K562 (cell line): ENCODE measurements around the gene TINAG. TPM values are rescaled to one million over a fixed set of nuclear protein-coding genes. Genes with fewer than 3 reads are reported as not detected.

Source experiments
- ATAC-seq: fragments of 200-7000 bp; cut with Tn5 transposase; 3 replicates; pipeline ENCODE4 v1.9.1; 2020; ENCODE audit warnings: moderate library complexity
- BruUV-seq: library from RNA; stranded (reverse); fragments of 400-500 nt; replicated peaks from 2 replicates; lab custom pipeline; 2021; lab: Mats Ljungman, UMichigan
- CTCF ChIA-PET: fragments of 300-600 bp; formaldehyde crosslinking; extraction: SDS; loops from one replicate; lab custom pipeline; 2021; ENCODE audit warnings: low intra/inter-chr PET ratio; lab: Yijun Ruan, JAX
- POLR2A ChIA-PET: fragments of 300-600, 350-650 bp; sonication (Branson Sonifier 250); formaldehyde crosslinking; extraction: SDS; loops from one replicate; lab custom pipeline; 2021; ENCODE audit warnings: antibody characterized with exemption, inconsistent platforms; lab: Yijun Ruan, JAX
- DNase-seq, 4 experiments: peaks; one replicate each; pipeline versions ENCODE4 v3.0.0 to v3.0.0-alpha.2; 2011 to 2018; ENCODE audit warnings: low spot score in 3 of 4, mixed read lengths in 3 of 4; ENCODE audit errors: extremely low read depth in 1 of 4
- FAIRE-seq: peaks from 2 replicates; lab custom pipeline; 2011; peaks lifted over from hg19 to GRCh38; lab: Jason Lieb, UNC
- H2AFZ ChIP-seq: 2 replicates; pipeline ENCODE4 v1.6.0; 2011; ENCODE audit warnings: low read depth, low read length, control low read depth, inconsistent platforms
- H3K27ac ChIP-seq: fragments of 200-600 bp; 3 replicates; pipeline ENCODE4 v1.8.0; 2011; ENCODE audit warnings: low read depth, mild to moderate bottlenecking, control low read depth, inconsistent platforms, low read length, moderate library complexity, mixed read lengths; ENCODE audit errors: extremely low read depth
- H3K27me3 ChIP-seq, 2 experiments: fragments of 300-600 bp in 1 of 2; 2 replicates in 1 of 2; 3 replicates in 1 of 2; pipeline versions ENCODE4 v1.6.0 to v1.8.0; 2011; ENCODE audit warnings: inconsistent platforms in 2 of 2, low read length in 2 of 2, mild to moderate bottlenecking in 1 of 2, mixed read lengths in 1 of 2, moderate library complexity in 1 of 2; ENCODE audit not compliant: control insufficient read depth in 2 of 2, insufficient read depth in 2 of 2
- H3K36me3 ChIP-seq: fragments of 300-600 bp; 3 replicates; pipeline ENCODE4 v1.8.0; 2011; ENCODE audit warnings: mild to moderate bottlenecking, low read length, inconsistent platforms; ENCODE audit not compliant: control insufficient read depth, insufficient read depth
- H3K4me1 ChIP-seq, 2 experiments: fragments of 200-600 bp in 1 of 2; replicated peaks in 1 of 2; 2 replicates in 1 of 2; 3 replicates in 1 of 2; pipeline versions ENCODE4 v1.5.1 to v1.8.0; 2011; ENCODE audit warnings: inconsistent platforms in 2 of 2, low read length in 2 of 2, mild to moderate bottlenecking in 1 of 2, mixed read lengths in 1 of 2, moderate library complexity in 1 of 2; ENCODE audit not compliant: control insufficient read depth in 2 of 2, insufficient read depth in 2 of 2
- H3K4me2 ChIP-seq: 2 replicates; pipeline ENCODE4 v1.6.1; 2011; ENCODE audit warnings: low read length, control low read depth, inconsistent platforms, mixed read lengths; ENCODE audit not compliant: insufficient read depth
- H3K4me3 ChIP-seq: fragments of 200-600 bp; sonication (generic), shearing (Covaris generic); 2 replicates; pipeline ENCODE4 v1.5.1; 2016; ENCODE audit warnings: control low read depth, inconsistent platforms
- H3K79me2 ChIP-seq: fragments of 200-600 bp; 3 replicates; pipeline ENCODE4 v1.8.0; 2011; ENCODE audit warnings: low read length, inconsistent platforms; ENCODE audit not compliant: control insufficient read depth, insufficient read depth
- H3K9ac ChIP-seq, 2 experiments: 2 replicates each; pipeline versions ENCODE4 v1.6.0 to v1.6.1; 2011; ENCODE audit warnings: low read depth in 2 of 2, low read length in 2 of 2, control low read depth in 1 of 2, inconsistent platforms in 1 of 2, mild to moderate bottlenecking in 1 of 2, mixed read lengths in 1 of 2; ENCODE audit not compliant: insufficient read depth in 1 of 2
- H3K9me1 ChIP-seq: one replicate; pipeline ENCODE4 v1.6.0; 2011; ENCODE audit warnings: inconsistent platforms, mild to moderate bottlenecking, low read length, moderate library complexity; ENCODE audit not compliant: control insufficient read depth, insufficient read depth
- H3K9me3 ChIP-seq: replicated peaks from 2 replicates; pipeline ENCODE4 v1.5.1; 2011; ENCODE audit warnings: low read depth, low read length, inconsistent platforms; ENCODE audit not compliant: control insufficient read depth, insufficient read depth
- H4K20me1 ChIP-seq: replicated peaks from 2 replicates; pipeline ENCODE4 v1.6.1; 2011; ENCODE audit warnings: low read length, inconsistent platforms, mixed read lengths; ENCODE audit not compliant: control insufficient read depth, insufficient read depth
- CHD1 ChIP-seq: fragments of 200-600 bp; sonication (generic); IDR thresholded peaks from one replicate; pipeline ENCODE4 v1.6.1; 2012; ENCODE audit warnings: mild to moderate bottlenecking, moderate library complexity, low read length, inconsistent platforms
- GTF3C2 ChIP-seq: IDR thresholded peaks from 3 replicates; pipeline ENCODE4 v1.6.1; 2011; ENCODE audit warnings: borderline replicate concordance, mild to moderate bottlenecking, moderate library complexity; ENCODE audit not compliant: insufficient read length; ENCODE audit errors: extremely low read depth
- HDGF ChIP-seq: fragments of 450-650 bp; IDR thresholded peaks from 2 replicates; pipeline ENCODE4 v1.6.1; 2016
- HSF4 ChIP-seq: fragments of 250-450 bp; sonication (Bioruptor Pico); IDR thresholded peaks from 2 replicates; pipeline ENCODE4 v2.1.2; 2022; ENCODE audit warnings: mild to moderate bottlenecking, moderate library complexity, borderline replicate concordance
- KAT2B ChIP-seq: IDR thresholded peaks from one replicate; pipeline ENCODE4 v1.6.1; 2012; ENCODE audit warnings: low read depth, mild to moderate bottlenecking, control low read depth, inconsistent platforms, low read length, moderate library complexity
- MTA3 ChIP-seq: fragments of 450-650 bp; formaldehyde crosslinking; IDR thresholded peaks from 2 replicates; pipeline ENCODE4 v1.6.1; 2017; ENCODE audit warnings: mild to moderate bottlenecking, borderline replicate concordance
- SMARCE1 ChIP-seq: fragments of 450-650 bp; IDR thresholded peaks from 2 replicates; pipeline ENCODE4 v1.7.1; 2016; ENCODE audit warnings: mild to moderate bottlenecking
- SRSF9 ChIP-seq: fragments of 200-400 bp; formaldehyde crosslinking; IDR thresholded peaks from 2 replicates; pipeline ENCODE4 v1.6.1; 2017; ENCODE audit warnings: low read depth, low read length, borderline replicate concordance
- ZNF212 ChIP-seq: fragments of 450-650 bp; formaldehyde crosslinking; IDR thresholded peaks from 2 replicates; pipeline ENCODE4 v1.4.0; 2020; ENCODE audit warnings: mild to moderate bottlenecking
- ZNF232 ChIP-seq: sonication (generic); formaldehyde crosslinking; IDR thresholded peaks from 2 replicates; pipeline ENCODE4 v1.8.0; 2022; ENCODE audit warnings: mild to moderate bottlenecking, missing genetic modification reagents
- ZNF696 ChIP-seq: fragments of 250-450 bp; sonication (Bioruptor Pico); conservative IDR thresholded peaks from 2 replicates; pipeline ENCODE4 v1.4.0; 2020; ENCODE audit warnings: mild to moderate bottlenecking, moderate library complexity
- WGBS: fragments of 100-300 bp; shearing (Covaris generic); methylation state at CpG from one replicate; pipeline ENCODE4 v1.1.6; 2016; ENCODE audit warnings: low coverage, mixed read lengths; ENCODE audit not compliant: insufficient coverage; ENCODE audit errors: missing lambda C conversion rate; 5-methylcytosine and 5-hydroxymethylcytosine counted together
- in situ Hi-C: fragments of 300-500 bp; cut with MboI; formaldehyde crosslinking; loops from 4 replicates; pipeline ENCODE4 v1.15.0; 2018; ENCODE audit warnings: inconsistent platforms, mixed read lengths
- intact Hi-C: fragments of 100-400 bp; cut with micrococcal nuclease; formaldehyde crosslinking; loops from 2 replicates; pipeline ENCODE4 v1.14.2; 2022
- polyA plus RNA-seq, 8 experiments: library from polyadenylated mRNA; depleted of rRNA in 4 of 8; stranded (reverse) in 5 of 8; unstranded in 3 of 8; fragments of >200 nt; fragmentation: Nextera tagmentation in 2 of 8; fragmentation: Illumina TruSeq in 1 of 8; extraction: Ambion mirVana in 2 of 8; extraction: Trizol in 1 of 8; gene quantifications; 2 replicates each; pipeline versions ENCODE4 v1.2.1 to v1.2.3, GENCODE V29; 2011 to 2014; ENCODE audit warnings: inconsistent platforms in 1 of 8, missing spikeins in 1 of 8
- total RNA-seq, 7 experiments: library from RNA; depleted of rRNA in 6 of 7; stranded (reverse); fragments of >200 nt in 6 of 7; fragmentation: Illumina TruSeq in 2 of 7; extraction: Trizol in 2 of 7; gene quantifications; 2 replicates each; pipeline versions ENCODE4 v1.2.1 to v1.2.3, GENCODE V29; 2011 to 2021; ENCODE audit warnings: low replicate concordance in 1 of 7

Gene TINAG
- total and polyA plus RNA-seq, 9 of the 15 experiments (the other 6 are each of a cell fraction or from before 2014, with no cell fraction given) = not detected

GRCh38 chr6:54320871-54321270 lies 12.6 kb downstream of the TINAG start:
- POLR2A ChIA-PET = no interaction called here
- H4K20me1 ChIP-seq = no peaks in the 10 kb centered on the region

More at GRCh38 chr6:54320871-54321270, 12.6 kb downstream of the TINAG start:
- Histone ChIP-seq H3K36me3 (no peaks in the 10 kb centered on the region), H3K27ac (no peak overlapping the region), H3K79me2 (no peaks in the 10 kb centered on the region), H3K4me1 (no peaks in the 10 kb centered on the region), H3K9ac (no peak overlapping the region), H3K9me1 (no peaks in the 10 kb centered on the region), H2AFZ (no peak overlapping the region), H3K9me3 (no peaks in the 10 kb centered on the region), H3K27me3 (no peaks in the 10 kb centered on the region), H3K4me2 (no peak overlapping the region), H3K4me3 (no peak overlapping the region)
- BruUV-seq = no TSS peak
- in situ Hi-C loops = no loop called here
- ATAC-seq (no peak), FAIRE-seq (no peak), DNase-seq (no peak)
- CTCF ChIA-PET = no interaction called here
- 0% methylated on average over 1 of the region's 1 CpG for WGBS
- intact Hi-C loops = no loop called here
- no peak for TF ChIP-seq ZNF212 (CRISPR knock-in tag)
- TF ChIP-seq MTA3 = no peak
- no peak for TF ChIP-seq HDGF
- no peak for TF ChIP-seq SRSF9
- no peak for TF ChIP-seq SMARCE1
- no peak for TF ChIP-seq GTF3C2
- no peak for TF ChIP-seq KAT2B
- no peak for TF ChIP-seq ZNF696
- no peak for TF ChIP-seq HSF4
- no peak for TF ChIP-seq CHD1
- TF ChIP-seq ZNF232 (CRISPR knock-in tag) = no peak
